ENCODE results near the gene DNM1L. TPM values are rescaled to one million over a fixed set of nuclear protein-coding genes. Genes with fewer than 3 reads are reported as not detected.

The DNM1L gene
- total RNA-seq, 1 donor from 2014 or later: 167 TPM

DNA sequence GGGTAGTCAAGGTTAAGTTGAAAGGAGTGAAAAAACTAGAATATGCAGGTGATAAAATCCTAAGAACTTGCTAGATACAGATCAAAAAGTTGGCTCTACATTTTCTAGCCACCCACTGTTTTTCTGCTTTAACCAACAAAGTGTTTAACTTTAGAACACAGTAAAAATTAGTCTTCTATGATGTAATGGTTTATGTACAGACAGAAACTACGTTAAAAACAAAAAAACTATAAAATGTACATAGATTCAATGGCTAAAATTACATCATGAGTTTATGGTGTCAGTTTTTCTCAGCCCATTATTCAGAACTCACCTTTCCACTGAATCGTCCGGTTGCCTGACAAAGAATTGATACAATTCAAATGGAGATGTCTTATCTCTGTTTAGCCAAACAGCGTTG, 74.5 kb downstream of the DNM1L start:
- H3K27me3 Mint-ChIP-seq (ENCODE audit: unreplicated experiment): peaks cover 4% of the 10 kb centered on the region

GRCh38 chr12:32754111-32754510, 75.0 kb downstream of the DNM1L start:
- no peaks in the 10 kb centered on the region for H3K36me3 Mint-ChIP-seq (ENCODE audit: unreplicated experiment)
- peaks cover 4% of the 10 kb centered on the region for H3K9me3 Mint-ChIP-seq (ENCODE audit: unreplicated experiment)
- no peak for DNase-seq
- peak overlapping the region; percentile 68 for H3K27ac Mint-ChIP-seq (ENCODE audit: unreplicated experiment)
- no peak for TF ChIP-seq CTCF (IDR thresholded peaks at IDR 0.05; ENCODE audit: partially characterized antibody, unreplicated experiment)
- H3K4me1 Mint-ChIP-seq (ENCODE audit: low read depth, unreplicated experiment): peaks cover 10% of the 10 kb centered on the region
- peaks cover 4% of the 10 kb centered on the region for H3K27me3 Mint-ChIP-seq (ENCODE audit: unreplicated experiment)
- peak overlapping the region; percentile 81 for H3K4me3 Mint-ChIP-seq (ENCODE audit: unreplicated experiment)

More for the DNA sequence above, 74.5 kb downstream of the DNM1L start:
- Mint-ChIP-seq H3K27ac (ENCODE audit: unreplicated experiment) (no peak overlapping the region), H3K4me3 (ENCODE audit: unreplicated experiment) (no peak overlapping the region), H3K4me1 (ENCODE audit: low read depth, unreplicated experiment) (peaks cover 10% of the 10 kb centered on the region), H3K36me3 (ENCODE audit: unreplicated experiment) (no peaks in the 10 kb centered on the region), H3K9me3 (ENCODE audit: unreplicated experiment) (peaks cover 4% of the 10 kb centered on the region)
- DNase-seq: no peak
- TF ChIP-seq CTCF (IDR thresholded peaks at IDR 0.05; ENCODE audit: partially characterized antibody, unreplicated experiment): no peak

DNA sequence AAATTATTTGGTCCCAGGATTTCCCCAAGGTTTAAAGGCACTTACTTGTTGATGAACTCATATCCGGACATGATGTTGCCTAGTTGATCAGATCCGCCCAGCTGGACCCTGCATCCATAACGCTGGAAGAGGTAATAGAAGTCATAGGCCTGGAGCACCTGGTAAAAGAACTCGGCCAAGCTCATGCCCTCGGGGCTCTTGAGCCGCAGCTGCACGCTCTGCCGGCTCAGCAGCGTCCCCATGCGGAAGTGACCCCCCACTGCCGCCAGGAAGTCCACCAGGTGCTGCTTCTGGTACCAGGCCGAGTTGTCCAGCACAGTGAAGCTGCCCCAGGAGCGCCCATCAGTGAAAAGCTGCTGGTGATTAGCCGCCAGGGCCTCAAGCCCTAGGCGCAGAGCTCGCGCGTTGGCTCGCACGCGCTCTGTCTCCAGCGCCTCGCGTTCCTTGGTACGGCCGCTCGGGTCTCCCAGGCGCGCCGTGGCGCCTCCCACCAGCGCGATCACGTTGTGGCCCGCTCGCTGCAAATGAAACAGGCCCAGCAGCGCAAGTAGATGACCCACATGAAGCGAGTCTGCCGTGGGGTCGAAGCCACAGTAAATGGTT, 76.1 kb downstream of the DNM1L start:
- peak overlapping the region; percentile 79 for H3K27ac Mint-ChIP-seq (ENCODE audit: unreplicated experiment)
- H3K4me1 Mint-ChIP-seq (ENCODE audit: low read depth, unreplicated experiment): peaks cover 10% of the 10 kb centered on the region
- peak; percentile 93 for TF ChIP-seq CTCF (IDR thresholded peaks at IDR 0.05; ENCODE audit: partially characterized antibody, unreplicated experiment)
- peak overlapping the region; percentile 91 for H3K4me3 Mint-ChIP-seq (ENCODE audit: unreplicated experiment)
- H3K9me3 Mint-ChIP-seq (ENCODE audit: unreplicated experiment): peaks cover 4% of the 10 kb centered on the region
- peaks cover 4% of the 10 kb centered on the region for H3K27me3 Mint-ChIP-seq (ENCODE audit: unreplicated experiment)
- peak; percentile 89 for DNase-seq
- H3K36me3 Mint-ChIP-seq (ENCODE audit: unreplicated experiment): no peaks in the 10 kb centered on the region

DNA sequence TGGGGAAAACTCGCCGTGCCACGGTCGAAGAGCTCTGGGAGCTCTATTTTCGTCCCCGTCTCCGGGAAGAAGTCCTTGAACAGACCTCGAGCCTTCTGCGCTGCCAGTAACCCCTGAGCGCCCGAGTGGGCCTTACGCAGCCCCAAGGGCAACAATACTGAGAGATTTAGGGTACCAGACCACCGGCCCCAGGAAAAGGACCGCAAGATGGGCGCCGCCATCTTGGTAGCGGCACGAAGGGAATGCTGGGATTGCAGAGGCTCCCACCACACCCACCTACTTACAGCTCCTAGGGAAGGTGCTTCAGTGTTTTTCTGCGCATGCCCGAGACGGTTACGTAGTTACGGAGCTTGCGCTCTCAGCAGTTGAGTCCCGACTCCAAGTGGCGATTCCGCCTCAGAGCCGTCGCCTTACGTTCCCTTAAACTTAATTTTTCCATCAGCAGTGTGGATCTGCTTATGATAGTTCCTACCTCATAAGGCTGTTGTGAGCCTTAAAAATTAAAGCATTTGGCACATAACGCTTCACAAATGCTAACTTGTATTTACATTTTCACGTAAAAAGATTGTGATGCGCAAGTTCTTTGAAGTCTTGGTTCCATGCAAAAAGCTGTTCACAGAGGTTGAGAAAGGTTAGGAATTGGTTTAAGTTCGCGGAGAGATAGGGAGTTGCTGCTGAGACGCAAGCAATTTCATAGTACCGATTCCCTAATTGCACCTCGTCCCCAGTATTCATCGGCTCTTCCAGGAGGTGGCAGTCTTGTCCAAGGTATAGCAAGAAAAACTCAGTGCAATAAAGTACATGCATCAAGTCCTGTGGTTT, 76.8 kb downstream of the DNM1L start, which contains the start of gene YARS2:
TSS of gene YARS2 (minus strand) at position 244 of the 822 bp plus-strand sequence. CDS start at position 221, 23 bp downstream.
- Mint-ChIP-seq H3K36me3 (ENCODE audit: unreplicated experiment) (no peaks in the 10 kb centered on the region), H3K27ac (ENCODE audit: unreplicated experiment) (peak within 1 kb of the TSS; percentile 79), H3K9me3 (ENCODE audit: unreplicated experiment) (peaks cover 4% of the 10 kb centered on the region), H3K27me3 (ENCODE audit: unreplicated experiment) (peaks cover 4% of the 10 kb centered on the region), H3K4me3 (ENCODE audit: unreplicated experiment) (peak within 1 kb of the TSS; percentile 91), H3K4me1 (ENCODE audit: low read depth, unreplicated experiment) (peaks cover 10% of the 10 kb centered on the region)
- peak; percentile 56 for TF ChIP-seq CTCF (IDR thresholded peaks at IDR 0.05; ENCODE audit: partially characterized antibody, unreplicated experiment)
- DNase-seq: peak; percentile 91
